ELR (cell line): Measurements from ENCODE around the gene LRRC32.

ENCODE experiments used
- DNase-seq: peaks from one replicate; pipeline ENCODE4 v3.0.0-alpha.2; 2015; ENCODE audit warnings: low read depth

Gene LRRC32

DNA sequence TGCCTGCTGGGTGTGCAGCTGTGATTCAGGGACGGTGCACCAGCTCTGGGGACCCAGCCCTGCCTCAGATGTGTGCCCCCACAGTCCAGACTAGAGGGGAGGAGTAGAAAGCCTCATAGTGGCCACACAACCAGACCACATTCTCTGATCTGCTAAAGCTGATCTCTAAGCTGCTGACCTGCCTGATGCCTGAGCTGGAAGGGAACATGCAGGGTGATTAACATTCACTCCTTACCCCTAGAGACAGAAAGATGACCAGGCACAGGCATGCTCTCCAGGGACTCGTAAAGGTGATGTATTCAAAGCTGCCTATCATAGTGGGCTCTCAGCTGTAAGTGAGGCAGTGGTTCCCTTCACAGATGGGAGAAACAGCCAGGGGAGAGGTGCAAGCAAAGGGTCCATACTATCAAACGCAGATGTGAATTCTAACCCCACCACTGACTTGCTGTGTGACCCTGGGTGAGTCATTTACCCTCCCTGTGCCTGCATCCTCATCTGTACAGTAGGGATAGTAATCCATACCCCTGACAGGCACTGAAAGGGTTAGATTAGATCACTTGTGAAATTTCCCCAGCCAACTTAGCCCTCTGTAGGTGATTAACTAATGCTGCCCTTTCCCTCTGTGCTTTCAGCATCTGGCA lies 29.0 kb upstream of the LRRC32 start:
- DNase-seq, result peak; percentile 54

DNA sequence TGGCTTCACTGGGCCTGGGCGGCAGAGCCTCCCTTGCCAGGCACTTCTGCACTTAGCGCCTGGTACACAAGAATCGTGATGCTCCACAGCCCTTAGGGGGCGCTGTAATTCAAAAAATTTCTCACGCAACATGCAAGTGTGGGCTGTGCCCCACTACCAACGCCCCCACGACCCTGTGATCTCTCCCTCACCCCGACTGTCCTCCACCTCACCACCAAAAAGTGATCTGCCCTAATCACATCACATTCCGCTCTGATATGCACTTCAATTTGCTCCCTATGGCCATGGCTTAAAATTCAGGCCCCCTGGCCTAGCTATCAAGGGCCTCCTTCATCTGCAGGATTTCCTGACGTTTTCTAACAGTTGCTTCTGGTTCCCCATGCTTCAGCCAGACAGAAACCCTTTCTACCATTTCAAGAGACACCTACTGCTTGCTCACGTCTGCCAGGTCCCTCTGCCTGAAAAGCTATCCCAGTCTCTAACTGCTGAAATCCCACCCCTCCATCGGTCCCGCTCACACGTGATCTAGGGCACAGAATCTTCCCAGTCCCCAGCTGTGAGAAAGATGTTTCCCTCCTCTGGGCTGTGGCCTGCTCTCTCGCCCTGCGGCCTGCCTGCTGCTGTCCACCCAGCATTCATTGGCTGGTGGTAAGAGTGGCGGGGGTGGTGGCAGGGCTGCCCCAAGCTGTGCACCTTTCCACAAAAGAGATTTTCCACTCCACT lies 27.9 kb upstream of the LRRC32 start:
- peak; percentile 53 for DNase-seq

DNA sequence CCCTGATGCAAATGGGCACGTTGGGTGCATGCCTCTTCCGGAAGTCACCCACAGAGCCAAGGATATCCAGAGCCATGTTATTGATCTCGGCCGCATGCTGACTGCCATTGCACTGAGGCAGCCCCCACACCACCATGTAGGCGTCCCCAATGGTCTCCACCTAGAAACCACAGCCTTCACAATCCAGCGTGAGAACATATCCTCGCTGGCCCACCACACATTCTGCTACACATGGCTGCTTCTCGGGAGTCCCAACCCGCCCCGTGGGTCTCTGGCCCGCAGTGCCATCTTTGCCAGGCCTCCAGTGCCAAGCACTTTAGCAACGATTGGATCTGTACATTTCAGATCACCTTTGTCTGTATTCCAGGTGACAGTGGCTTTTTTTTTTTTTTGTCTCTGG lies 26.2 kb upstream of the LRRC32 start:
- DNase-seq, result no peak

GRCh38 chr11:76695771-76696170 lies 25.2 kb upstream of the LRRC32 start:
- no peak for DNase-seq

- DNase-seq, result no peak
These were observed 24.6 kb upstream of the LRRC32 start for GRCh38 chr11:76695133-76695532.

- DNase-seq, result peak; percentile 75
These were observed 24.1 kb upstream of the LRRC32 start for GRCh38 chr11:76694664-76695063.

DNA sequence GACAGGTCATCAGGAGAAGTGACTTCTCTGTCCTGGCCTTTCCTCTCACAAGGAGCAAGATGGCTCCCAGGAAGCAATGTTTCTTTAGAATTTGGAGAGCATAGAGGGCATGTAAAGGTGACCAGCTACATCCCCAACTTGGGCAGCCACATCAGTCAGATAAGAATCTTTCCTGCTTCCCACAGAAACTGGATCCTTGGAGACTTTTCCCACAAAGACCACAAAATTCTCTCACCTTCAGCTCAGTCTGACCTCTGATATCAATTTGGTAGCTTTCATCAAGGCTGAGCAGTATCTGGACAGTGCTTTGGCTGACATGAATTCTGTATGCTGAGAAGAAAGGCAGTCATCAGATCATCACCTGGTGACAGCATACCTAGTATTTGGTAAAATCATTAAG lies 23.3 kb upstream of the LRRC32 start:
- no peak for DNase-seq

GRCh38 chr11:76692956-76693355 lies 22.4 kb upstream of the LRRC32 start:
- DNase-seq, result no peak

DNA sequence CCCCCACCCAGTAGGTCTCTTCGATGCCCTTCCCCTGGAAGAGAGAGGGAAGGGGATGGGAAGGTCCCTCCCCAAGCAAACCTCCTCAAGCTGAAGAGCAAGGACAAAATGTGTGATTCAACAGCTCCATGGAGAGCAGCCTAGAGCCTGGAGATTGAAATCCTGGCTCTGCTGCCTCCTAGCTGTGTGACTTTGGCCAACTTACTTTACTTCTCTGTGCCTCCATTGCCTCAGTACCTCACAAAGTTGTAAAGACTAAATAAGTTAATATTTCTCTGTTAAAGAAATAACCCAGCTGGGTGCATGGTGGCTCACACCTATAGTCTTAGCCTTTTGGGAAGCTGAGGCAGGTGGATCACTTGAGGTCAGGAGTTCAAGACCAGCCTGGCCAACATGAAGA lies 21.1 kb upstream of the LRRC32 start:
- no peak for DNase-seq

DNA sequence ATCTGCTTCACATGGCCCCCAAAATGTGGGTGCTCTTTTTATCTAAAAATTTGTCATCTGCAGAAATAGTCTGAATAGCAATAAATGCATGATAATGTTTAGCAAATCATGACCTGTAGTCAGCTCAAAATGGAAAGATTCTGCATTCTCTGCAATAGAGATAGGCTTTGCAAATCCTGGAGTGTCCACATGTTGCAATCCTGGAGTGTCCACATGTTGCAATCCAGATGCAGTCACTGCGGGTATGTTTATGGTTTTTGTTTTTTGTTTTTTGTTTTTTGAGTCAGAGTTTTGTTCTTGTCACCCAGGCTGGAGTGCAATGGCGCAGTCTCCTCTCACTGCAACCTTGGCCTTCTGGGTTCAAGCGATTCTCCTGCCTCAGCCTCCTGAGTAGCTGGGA lies 20.2 kb upstream of the LRRC32 start:
- DNase-seq, result peak; percentile 43

DNA sequence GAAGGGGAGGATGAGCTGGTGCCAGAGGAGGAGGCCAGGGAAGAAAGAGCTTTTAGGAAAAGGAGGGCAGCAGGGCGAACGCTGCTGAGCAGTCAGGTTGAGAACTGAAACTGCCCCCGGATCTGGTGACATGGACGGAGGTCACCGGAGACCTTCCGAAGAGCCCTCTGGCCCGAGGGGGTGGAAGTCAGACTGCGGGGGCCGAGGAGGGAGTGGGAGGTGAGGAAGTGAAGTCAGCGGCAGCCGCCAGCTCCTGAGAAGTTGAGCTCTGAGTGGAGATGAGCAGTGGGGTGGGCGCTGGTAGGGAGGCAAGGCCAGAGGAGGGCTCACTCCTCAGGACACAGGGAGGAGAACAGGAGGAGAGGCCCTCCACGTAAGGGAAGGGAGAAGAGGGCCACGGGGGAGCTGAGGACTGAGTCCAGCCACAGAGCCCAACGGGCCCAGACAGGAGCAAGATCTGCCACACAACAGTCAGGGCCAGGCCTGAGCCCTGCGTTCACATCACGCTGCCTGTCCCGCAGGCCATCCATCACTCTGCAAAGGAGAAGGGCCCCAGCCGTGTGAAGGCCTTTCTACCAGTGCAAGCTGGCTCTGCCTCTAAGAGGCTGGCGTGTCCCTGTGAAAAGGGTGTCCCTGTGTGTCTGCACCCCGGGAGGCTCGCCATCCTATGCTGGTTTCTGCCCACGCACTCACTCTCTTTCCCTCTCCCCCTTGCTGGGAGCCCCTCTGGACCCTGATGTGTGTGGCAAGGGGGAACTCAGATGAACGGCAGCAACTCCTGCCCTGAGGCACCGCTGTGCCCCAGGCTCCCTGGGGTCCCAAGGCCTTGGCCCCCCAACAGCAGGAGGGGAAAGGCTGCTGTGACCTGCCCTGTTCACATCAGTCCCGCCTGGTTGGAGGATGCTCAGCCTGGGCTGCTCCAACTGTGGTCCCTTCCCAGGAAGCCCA lies 19.0 kb upstream of the LRRC32 start:
- no peak for DNase-seq

- DNase-seq, result no peak
These were observed 17.6 kb upstream of the LRRC32 start for GRCh38 chr11:76688146-76688545.

- no peak for DNase-seq
These were observed 15.9 kb upstream of the LRRC32 start for GRCh38 chr11:76686261-76687079.

- DNase-seq, result no peak
These were observed 15.3 kb upstream of the LRRC32 start for GRCh38 chr11:76685831-76686230.

DNA sequence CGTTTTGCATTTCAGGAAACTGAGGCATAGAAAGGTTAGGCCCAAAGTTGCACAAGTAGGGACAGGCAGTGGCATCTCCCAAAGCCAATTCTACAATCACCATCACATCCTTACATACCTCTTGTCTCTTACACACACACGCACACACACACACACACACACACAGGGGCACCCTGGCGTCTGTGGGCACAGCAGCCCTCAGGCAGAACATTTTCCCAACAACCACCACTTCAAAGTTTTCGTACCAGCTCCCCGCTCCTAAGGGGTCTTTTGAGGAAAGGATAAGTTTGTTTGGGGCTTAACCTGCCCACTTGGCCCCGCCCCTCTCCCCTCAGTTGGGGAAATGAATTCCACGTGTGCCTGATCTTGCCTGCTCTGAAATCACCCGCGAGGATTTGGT lies 14.7 kb upstream of the LRRC32 start:
- no peak for DNase-seq

GRCh38 chr11:76684516-76684915 lies 14.0 kb upstream of the LRRC32 start:
- DNase-seq, result no peak

DNA sequence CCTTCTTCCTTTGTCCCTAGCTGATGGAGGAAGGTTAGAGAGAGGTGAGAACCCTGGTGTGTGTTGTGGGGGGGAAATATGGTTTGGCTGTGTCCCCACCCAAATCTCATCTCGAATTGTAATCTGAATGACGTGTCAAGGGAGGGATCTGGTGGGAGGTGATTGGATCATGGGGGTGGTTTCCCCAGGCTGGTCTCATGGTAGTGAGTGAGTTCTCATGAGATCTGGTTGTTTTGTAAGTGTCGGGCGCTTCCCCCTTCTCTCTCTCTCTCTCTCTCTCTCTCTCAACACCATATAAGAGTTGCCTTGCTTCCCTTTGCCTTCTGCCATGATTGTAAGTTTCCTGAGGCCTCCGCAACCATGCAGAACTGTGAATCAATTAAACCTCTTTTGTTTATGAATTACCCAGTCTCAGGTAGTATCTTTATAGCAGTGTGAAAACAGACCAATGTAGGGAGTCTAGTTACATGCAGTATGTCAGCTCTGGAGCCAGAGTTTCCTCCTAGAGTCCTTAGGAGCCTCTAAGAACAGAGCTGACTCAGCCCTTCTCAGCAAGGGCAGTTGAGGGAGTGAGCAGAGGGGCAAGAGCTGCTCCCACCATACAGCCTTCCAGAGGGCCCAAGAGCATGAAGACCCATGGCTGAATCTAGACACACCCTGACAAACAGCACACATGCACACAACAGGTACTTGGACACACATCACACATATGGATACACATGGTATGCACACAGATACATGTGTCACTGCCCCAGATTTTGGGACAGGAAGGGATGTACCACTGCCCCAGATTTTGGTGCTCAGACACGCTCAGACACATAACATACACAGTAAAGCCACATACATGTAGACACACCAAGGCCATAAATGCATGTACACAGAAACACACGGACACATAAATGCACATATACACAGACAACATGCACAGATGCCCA lies 12.9 kb upstream of the LRRC32 start:
- no peak for DNase-seq

- no peak for DNase-seq
These were observed 12.1 kb upstream of the LRRC32 start for GRCh38 chr11:76682684-76683083.

- DNase-seq, result no peak
These were observed 11.6 kb upstream of the LRRC32 start for GRCh38 chr11:76682106-76682505.

- DNase-seq, result peak; percentile 75
These were observed 10.2 kb upstream of the LRRC32 start for GRCh38 chr11:76680518-76681425.
